Measurements from ENCODE around the gene TMEM41A.
"Not testable (repeated sequence)": the region's sequence is repeated elsewhere in the genome, so short reads cannot be mapped to it uniquely, and the experiment has no call there.

TMEM41A gene

DNA sequence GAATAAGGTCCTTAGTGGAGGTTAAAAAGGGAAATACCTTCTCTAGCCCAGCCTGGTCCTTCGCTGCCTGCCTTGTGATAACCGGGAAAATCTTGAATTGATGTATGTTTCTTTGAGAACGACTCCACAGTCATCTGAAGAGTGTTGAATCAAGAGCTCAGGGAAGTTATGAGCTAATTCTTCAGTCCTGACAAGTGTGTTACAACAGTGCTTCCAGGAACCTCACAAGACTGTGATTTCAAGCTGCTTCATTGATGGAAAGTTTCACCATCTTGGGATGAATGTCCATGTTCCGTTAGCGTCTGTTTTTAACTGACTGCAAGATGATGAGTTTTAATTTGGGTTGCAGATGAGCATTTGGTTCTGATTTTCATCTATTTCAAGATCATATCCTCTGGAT, 12.4 kb downstream of the TMEM41A start:
- DNase-seq = no peak

DNA sequence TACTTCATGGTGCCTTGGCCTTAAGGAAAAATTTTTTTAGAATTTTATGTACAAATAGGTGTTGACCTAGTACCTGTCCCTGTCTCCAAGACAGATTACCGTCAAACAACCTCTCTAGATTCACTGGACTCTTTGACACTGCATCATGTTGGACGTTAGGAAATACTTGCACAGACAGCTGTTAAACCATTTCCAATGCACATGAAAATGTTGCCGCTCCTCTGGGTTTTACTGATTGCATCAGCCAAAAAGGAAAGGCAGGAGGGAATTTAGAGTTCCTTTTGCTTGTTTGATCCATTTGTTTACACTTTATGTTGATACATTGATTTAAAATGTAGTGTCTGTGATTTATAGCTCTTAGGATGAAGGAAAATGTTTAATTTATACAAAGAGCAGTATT, 14.5 kb downstream of the TMEM41A start:
- DNase-seq = no peak

DNA sequence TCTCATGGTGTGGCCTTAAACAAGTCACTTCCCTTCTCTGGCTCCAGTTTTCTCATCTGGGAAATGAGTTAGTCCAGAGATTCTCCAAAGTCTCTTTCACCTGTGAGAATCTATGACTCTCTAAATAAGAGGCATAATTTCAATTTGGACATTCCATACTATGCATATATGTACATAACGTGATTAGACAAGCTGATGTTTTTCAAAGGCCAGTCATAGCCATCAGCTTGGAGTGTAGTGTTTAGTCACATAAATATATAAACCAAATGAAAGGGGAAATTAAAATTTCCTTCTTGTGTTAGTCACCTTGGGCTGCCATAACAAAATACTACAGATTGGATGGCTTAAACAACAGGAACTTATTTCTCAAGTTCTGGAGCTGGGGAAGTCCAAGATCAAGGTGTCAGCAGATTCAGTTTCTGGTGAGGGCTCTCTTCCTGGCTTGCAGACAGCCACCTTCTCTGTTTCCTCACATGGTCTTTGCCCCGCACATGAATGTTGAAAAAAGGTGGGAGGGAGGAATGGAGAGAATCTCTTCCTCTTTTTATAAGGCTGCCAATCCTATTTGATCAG, 19.4 kb downstream of the TMEM41A start:
- no peak for DNase-seq

DNA sequence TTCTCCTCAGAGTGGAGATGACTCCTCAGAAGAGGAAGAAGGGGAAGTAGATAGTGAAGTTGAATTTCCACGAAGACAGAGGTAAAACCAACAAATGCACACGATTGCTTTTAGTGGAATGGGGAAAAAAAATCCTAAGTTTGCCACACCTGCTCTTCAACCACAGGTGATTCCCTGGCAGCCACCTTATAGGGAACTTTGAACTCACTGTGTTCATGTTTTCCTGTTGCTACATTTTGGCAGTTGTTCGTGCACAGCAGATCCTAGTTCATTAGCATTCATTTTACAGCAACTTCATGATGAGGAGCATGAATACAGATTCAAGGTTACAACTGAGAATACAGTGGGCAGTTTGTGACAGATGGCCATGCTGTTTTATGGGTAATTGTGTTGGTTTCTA, 21.5 kb downstream of the TMEM41A start:
- DNase-seq = no peak

DNA sequence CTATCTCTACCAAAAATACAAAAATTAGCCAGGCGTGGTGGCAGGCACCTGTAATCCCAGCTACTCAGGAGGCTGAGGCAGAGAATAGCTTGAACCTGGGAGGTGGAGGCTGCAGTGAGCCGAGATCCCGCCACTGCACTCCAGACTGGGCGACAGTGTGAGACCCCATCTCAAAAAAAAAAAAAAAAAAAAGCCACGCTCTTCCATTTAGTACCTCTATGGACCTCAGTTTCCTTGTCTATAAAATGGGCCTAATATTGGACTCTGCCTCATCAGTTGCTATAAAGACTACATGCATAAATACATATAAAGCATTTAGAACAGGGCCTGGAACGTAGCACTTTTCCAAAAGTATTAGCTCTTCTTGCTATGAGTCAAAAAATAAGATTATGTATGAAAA, 23.9 kb downstream of the TMEM41A start:
- DNase-seq = not testable (repeated sequence)

DNA sequence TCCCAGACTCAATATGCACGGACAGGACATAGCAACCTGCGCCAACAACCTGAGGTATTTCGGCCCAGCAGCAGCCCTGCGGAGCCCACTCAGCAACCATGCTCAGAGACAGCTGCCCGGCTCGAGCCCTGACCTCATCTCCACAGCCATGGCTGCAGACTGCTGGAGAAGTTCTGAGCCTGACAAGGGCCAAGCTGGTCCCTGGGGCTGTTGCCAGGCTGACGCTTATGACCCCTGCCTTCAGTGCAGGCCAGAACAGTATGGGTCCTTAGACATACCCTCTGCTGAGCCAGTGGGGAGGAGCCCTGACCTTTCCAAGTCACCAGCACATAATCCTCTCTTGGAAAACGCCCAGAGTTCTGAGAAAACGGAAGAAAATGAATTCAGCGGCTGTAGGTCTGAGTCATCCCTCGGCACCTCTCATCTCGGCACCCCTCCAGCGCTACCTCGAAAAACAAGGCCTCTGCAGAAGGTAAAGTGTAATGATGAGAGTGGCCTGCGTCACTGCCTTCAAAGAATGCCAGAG, 25.5 kb downstream of the TMEM41A start:
- no peak for DNase-seq

DNA sequence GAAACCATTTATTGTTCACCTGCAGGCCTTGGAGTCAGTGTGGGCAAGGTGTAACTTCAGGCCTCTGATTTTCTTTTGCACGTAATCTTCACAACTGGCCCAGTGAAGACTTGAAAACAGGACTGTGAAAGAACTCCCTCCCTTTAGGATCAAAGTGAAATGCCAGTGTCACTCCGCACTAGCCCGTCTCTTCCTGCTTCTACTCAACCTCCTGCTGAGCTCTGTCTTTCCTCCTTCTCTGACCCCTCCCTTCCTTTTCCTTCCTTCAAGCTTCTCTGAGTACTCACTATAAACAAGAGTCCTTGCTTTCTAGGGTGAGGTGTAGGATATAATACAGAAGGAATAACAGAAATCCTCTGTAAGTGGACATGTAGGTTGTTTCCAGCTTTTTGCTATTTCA, 28.5 kb downstream of the TMEM41A start:
- DNase-seq = no peak

DNA sequence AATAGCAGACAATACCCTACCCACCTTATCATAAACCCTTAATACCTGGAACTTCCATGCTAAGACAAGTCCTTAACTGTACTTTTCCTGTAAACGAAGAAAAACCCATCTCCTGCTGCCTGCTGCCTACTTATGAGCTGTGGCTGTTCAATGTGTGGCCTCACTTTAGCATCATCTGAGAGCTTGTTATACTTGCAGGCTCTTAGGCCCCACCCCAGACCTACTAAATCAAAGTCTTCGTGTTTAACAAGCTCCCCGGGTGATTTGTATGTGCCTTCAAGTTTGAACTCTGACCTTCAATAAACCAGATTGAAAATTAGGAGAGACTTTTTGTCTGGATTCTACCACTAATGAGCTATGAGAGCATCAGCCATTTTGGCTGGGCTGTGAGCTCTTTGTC, 29.3 kb downstream of the TMEM41A start:
- DNase-seq = no peak

DNA sequence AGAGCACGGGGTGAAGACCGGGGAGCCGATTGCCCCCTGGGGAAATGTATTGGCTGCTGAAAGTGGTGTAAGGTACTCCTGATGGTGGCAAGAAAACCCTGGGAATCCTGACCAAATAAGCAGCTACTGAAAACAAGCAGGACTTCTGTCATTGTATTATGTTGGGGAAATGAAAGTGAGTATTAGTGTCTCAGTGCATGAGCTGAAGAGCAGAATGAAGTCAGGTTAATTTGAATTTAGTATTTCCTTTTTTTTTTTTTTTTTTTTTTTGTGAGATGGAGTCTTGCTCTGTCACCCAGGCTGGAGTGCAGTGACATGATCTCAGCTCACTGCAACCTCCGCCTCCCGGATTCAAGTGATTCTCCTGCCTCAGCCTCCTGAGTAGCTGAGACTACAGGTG, 32.7 kb downstream of the TMEM41A start:
- not testable (repeated sequence) for DNase-seq

DNA sequence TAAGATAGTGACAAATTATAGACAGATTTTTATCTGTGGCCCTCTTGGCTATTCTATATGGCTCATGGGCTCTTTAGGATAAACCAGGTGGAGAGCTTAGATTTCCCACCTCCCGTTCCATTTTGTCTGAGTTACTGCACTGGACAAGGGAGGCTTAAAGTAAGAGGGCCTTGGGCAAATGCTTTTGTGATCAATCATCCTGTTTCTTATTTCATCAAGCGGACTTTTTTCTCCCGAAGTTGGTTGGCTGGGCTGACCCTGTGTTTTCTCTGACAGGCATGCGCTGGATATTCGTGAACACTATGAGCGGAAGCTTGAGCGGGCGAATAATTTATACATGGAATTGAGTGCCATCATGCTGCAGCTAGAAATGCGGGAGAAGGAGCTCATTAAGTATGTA, 33.4 kb downstream of the TMEM41A start:
- DNase-seq = no peak

DNA sequence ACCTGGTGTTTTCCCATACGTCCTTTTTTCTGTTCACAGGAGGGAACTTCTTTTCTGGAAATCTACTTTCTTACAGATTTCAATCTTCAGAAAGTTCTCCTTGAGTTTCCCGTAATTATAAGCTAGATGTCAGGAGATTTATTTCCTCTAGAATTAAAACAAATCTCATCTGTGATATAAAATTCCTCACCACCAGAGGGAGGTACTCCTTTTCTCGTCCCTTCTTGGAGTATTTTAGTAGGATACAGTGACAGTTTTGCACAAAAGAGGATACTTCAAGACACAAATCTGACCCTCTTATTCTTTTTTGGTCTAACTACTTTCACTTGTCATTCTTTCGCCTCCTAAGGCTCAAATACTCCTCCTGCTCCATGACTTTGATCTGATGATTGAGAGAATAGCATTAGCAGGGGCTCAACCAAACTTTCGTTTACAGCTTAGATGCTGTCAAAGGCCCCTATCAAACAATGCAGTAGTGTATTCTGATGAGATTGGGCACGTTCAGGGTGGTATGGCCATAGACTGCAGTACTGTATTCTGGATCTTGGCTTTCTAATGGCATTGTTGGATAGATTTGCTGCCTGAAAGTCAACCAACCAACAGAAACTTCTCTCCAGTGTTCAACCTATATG, 38.0 kb downstream of the TMEM41A start:
- no peak for DNase-seq

DNA sequence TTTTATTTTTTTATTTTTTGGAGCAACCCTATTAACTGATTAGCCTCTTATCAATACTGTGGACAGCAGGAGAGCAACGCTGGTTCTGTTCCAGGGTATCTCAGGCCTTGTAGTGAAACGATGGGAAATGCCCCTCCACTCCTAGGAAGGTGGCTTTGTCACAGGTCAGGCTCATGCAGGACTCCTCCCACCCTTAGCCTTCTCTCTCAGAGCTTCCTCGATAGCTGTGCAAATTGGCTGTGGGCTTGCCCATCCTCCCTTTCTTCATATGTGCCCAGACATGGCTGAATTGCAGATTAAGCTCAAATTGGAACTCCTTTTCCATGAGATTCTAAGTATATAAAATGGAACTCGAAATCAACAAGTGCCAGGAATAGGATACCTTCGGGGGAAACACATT, 38.5 kb downstream of the TMEM41A start:
- DNase-seq = no peak

DNA sequence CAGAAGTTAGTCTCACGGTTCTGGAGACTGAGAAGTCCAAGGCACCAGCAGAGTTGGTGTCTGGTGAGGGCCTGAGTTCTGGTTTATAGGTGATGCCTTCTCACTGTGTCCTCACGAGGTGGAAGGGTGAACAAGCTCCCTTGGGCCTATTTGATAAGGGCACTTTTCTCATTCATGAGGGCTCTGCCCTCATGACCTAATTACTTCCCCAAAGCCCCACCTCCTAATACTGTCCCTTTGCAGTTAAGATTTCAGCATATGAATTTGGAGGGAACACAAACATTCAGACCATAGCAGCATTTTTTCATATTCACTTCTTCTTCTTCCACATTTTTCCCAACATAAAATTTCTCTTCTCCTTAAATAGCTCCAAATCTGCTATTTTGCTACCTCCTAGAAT, 41.5 kb downstream of the TMEM41A start:
- no peak for DNase-seq

DNA sequence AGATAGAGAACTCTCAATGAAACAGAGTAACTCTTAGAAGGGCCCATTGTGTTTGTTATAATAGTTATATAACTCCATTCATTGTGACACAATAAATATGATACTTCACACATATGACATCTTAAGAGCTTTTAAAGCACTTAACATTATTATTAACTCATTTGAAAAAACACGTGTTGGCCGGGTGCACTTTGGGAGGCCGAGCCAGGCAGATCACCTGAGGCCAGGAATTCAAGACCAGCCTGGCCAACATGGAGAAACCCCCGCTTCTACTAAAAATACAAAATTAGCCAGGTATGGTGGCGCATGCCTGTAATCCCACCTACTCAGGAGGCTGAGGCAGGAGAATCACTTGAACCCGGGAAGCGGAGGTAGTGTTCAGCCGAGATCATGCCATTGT, 47.4 kb downstream of the TMEM41A start:
- not testable (repeated sequence) for DNase-seq

DNA sequence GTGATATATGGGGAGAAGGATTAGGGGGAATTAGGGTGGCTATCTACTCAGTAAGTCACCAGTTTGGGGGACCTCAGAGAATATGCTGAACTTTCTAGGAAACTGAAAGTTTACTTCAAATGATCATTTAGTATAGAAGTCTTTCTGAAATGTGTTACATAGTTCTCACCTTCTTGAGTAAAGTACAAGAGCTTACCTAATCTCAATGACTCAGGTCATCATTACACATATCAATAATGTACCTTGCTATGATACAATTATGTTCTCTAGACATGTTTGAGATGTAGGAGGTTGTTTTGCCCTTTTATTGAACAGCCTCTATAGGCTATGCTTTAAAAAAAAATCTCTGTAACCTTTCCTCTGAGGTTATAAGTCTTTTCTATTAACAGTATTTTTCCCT, 50.7 kb downstream of the TMEM41A start:
- DNase-seq = no peak

DNA sequence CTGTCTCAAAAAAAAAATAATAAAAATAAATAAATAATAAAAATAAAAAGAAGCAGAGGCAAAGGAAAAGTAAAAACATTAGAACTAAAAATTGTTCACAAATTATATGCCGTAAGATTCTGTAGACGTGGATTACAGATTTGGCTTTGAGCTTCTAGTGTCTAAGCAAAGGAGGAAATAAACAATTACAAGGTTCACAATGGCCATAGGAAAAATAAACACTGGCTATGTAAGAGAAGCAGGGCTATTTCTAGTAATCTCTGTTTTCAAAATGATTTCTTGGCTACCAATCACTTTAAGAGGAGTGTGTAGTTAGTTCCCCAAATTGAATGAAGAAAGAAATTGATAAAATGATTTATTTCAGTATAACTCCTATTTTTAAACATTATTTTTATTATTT, 54.5 kb downstream of the TMEM41A start:
- no peak for DNase-seq

DNA sequence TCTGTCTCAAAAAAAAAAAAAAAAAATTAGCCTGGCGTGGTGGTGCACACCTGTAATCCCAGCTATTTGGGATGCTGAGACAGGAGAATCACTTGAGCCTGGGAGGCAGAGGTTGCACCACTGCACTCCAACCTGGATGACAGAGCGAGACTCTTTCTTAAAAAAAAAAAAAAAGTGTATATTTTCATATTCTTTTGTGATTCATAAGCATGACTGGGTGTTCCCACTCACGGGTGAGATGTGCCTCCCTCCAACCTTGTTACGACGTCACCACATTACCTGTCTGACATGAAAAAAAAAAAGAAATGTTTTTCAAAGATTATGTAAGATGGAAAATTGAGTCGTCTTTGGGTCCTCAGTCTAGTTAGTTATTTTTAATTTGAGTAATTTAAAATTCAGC, 56.8 kb downstream of the TMEM41A start:
- DNase-seq = no peak

DNA sequence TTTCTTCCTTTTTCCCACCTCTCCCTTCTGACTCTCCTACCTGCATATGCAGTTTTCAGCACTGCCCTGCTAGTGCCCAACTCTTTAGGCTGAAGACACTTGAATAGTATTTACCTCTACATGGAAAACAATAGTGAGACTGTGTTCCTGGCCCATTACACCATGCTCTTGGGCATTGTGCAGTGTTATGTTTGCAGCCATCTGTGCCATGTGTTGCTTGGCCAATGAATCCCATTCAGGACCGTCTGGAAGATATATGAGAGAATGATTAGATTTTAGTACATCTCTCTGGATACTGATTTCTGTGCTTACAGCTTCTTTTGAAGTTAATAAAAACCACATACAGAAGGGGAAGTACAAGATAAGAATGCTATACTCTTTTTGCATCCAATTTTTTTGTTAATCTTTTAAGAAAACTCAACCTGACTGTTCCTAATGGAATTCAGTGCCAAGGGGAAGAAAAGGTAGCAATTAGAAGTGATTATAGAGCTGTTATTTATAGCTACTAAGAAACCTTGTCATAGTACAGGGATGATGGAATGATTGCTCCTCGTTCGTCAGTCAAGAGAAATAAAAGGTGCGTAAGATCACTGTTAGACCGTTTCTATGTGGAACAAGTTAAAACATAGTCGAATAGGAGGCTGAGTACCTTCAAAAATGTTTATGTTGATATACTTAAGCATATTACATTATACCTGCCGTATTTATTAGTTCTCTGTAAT, 58.9 kb downstream of the TMEM41A start:
- DNase-seq = no peak

All from activated CD4-positive, alpha-beta T cell treated with anti-CD3 and anti-CD28 coated beads for 1 hour (primary cell).